H1 (cell line): ENCODE measurements around the gene TUG1. TPM values are rescaled to one million over a fixed set of nuclear protein-coding genes. Genes with fewer than 3 reads are reported as not detected.

Experiments used
- ATF3 ChIP-seq: IDR thresholded peaks from 2 replicates; pipeline ENCODE4 v1.6.1; 2011; ENCODE audit warnings: low read depth, mild to moderate bottlenecking, low read length; ENCODE audit not compliant: insufficient read depth
- CEBPB ChIP-seq: IDR thresholded peaks from 2 replicates; pipeline ENCODE4 v1.6.1; 2012; ENCODE audit warnings: low read depth, low read length
- CHD7 ChIP-seq: fragments of 300-600 bp; sonication (generic); IDR thresholded peaks from 2 replicates; pipeline ENCODE4 v1.7.1; 2012; ENCODE audit warnings: low read length, moderate library complexity, mild to moderate bottlenecking, inconsistent platforms; ENCODE audit not compliant: insufficient replicate concordance
- CREB1 ChIP-seq: IDR thresholded peaks from 2 replicates; pipeline ENCODE4 v1.6.1; 2012; ENCODE audit warnings: inconsistent platforms
- POLR2A ChIP-seq, 2 experiments: IDR thresholded peaks; 1 replicate in 1 of 2; 2 replicates in 1 of 2; pipeline ENCODE4 v1.6.1; 2011; ENCODE audit warnings: low read depth in 2 of 2, low read length in 2 of 2, mild to moderate bottlenecking in 2 of 2; ENCODE audit errors: control extremely low read depth in 1 of 2
- RAD21 ChIP-seq, 2 experiments: IDR thresholded peaks in 1 of 2; conservative IDR thresholded peaks in 1 of 2; 2 replicates each; pipeline ENCODE4 v1.6.1; 2011; ENCODE audit warnings: low read depth in 2 of 2, low read length in 2 of 2, improper control_type of control experiment in 1 of 2, inconsistent platforms in 1 of 2, mild to moderate bottlenecking in 1 of 2, moderate library complexity in 1 of 2
- RBBP5 ChIP-seq: IDR thresholded peaks from 2 replicates; pipeline ENCODE4 v1.7.1; 2012; ENCODE audit warnings: low read depth, mild to moderate bottlenecking, inconsistent platforms, low read length, moderate library complexity, borderline replicate concordance
- RNF2 ChIP-seq: fragments of 200-900, 300-1000 bp; sonication (generic); IDR thresholded peaks from 2 replicates; pipeline ENCODE4 v1.7.1; 2016; ENCODE audit warnings: borderline replicate concordance, low read depth, mild to moderate bottlenecking, antibody characterized with exemption, low read length; ENCODE audit not compliant: poor library complexity, severe bottlenecking; ENCODE audit errors: missing control alignments
- SP4 ChIP-seq: IDR thresholded peaks from 2 replicates; pipeline ENCODE4 v1.6.1; 2012; ENCODE audit warnings: low read length, inconsistent platforms
- ZNF274 ChIP-seq: IDR thresholded peaks from 2 replicates; pipeline ENCODE4 v1.7.0; 2012; ENCODE audit warnings: low read length, borderline replicate concordance; ENCODE audit errors: extremely low read depth
- polyA plus RNA-seq, 7 experiments: library from polyadenylated mRNA; depleted of rRNA in 3 of 7; stranded (reverse) in 5 of 7; unstranded in 2 of 7; fragments of >200 nt in 5 of 7; fragments of 200-250 nt in 2 of 7; gene quantifications; 1 replicate in 5 of 7; 2 replicates in 1 of 7; 4 replicates in 1 of 7; pipeline versions ENCODE4 v1.2.1 to v1.2.3, GENCODE V29; 2011 to 2013; ENCODE audit warnings: missing spikeins in 2 of 7, mixed read lengths in 2 of 7
- total RNA-seq: library from RNA; stranded (reverse); fragmentation: NEBNext Ultra II Directional; extraction: Animal tissue kit (Norgen Biotek cat#: 25700); gene quantifications from 2 replicates; pipeline ENCODE4 v1.2.1, GENCODE V29; 2021

Gene TUG1
- total and polyA plus RNA-seq, 2 of the 8 experiments (the other 6 are each of a cell fraction or from before 2014, with no cell fraction given): 119 to 129 TPM

GRCh38 chr22:30978304-30978962 is 9.4 kb downstream of the TUG1 start (continued):
- TF ChIP-seq CHD7 (no peak), CREB1 (no peak), SP4 (no peak), RNF2 (no peak), ZNF274 (no peak), RBBP5 (no peak), POLR2A (IDR thresholded peaks at IDR 0.05; ENCODE audit: control extremely low read depth in 1 of 2, low read depth in 2 of 2, low read length in 2 of 2) (no peak), ATF3 (no peak), CEBPB (no peak), RAD21 (IDR thresholded peaks at IDR 0.05 in 1 of 2, conservative IDR thresholded peaks at IDR 0.05 in 1 of 2; ENCODE audit: low read depth in 2 of 2, low read length in 2 of 2) (no peak)
